Dermis blood vessel endothelial cell (primary cell): ENCODE results near the gene PSRC1. TPM values are rescaled to one million over a fixed set of nuclear protein-coding genes. Genes with fewer than 3 reads are reported as not detected.

Experiments used
- DNase-seq: peaks from one replicate; pipeline ENCODE4 v3.0.0; 2010
- total RNA-seq: library from RNA; depleted of rRNA; stranded (reverse); fragments of >200 nt; gene quantifications from 2 replicates; pipeline ENCODE4 v1.2.3, GENCODE V29; 2014

Gene PSRC1
- total RNA-seq, 1 donor from 2014 or later = 1.0 TPM

- no peak for DNase-seq
These were observed 11.5 kb downstream of the PSRC1 start for GRCh38 chr1:109271458-109271857.

DNA sequence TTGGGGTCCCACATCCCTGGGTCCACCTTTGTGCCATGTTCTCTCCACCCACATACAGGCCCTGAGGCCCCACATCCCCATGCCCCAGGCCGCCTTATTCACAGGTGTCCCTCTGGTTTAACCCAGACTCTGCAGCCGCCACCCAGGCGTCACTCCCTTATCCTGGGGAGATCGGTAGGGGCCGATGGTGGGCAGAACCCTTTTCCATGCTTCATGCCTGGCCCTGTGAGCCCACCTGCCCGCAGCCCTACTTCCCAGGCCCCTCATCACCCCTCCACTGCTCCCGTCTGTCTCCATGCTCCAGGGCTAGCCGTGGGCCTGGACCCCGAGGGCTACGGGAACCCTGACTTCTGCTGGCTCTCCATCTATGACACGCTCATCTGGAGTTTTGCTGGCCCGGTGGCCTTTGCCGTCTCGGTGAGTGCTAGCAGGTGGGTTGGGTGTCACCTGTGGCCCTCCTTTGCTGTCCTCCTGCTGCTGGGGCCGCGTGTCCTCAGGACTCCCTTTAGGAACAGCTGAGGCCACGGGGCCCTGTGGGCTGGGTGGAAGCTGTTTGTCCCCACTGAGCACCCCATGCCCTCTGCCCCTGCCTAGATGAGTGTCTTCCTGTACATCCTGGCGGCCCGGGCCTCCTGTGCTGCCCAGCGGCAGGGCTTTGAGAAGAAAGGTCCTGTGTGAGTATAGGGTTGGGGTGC is 12.2 kb downstream of the PSRC1 start:
- DNase-seq = no peak

GRCh38 chr1:109269981-109270622 is 12.8 kb downstream of the PSRC1 start:
- DNase-seq = no peak

GRCh38 chr1:109269212-109269980 is 13.5 kb downstream of the PSRC1 start:
- no peak for DNase-seq

DNA sequence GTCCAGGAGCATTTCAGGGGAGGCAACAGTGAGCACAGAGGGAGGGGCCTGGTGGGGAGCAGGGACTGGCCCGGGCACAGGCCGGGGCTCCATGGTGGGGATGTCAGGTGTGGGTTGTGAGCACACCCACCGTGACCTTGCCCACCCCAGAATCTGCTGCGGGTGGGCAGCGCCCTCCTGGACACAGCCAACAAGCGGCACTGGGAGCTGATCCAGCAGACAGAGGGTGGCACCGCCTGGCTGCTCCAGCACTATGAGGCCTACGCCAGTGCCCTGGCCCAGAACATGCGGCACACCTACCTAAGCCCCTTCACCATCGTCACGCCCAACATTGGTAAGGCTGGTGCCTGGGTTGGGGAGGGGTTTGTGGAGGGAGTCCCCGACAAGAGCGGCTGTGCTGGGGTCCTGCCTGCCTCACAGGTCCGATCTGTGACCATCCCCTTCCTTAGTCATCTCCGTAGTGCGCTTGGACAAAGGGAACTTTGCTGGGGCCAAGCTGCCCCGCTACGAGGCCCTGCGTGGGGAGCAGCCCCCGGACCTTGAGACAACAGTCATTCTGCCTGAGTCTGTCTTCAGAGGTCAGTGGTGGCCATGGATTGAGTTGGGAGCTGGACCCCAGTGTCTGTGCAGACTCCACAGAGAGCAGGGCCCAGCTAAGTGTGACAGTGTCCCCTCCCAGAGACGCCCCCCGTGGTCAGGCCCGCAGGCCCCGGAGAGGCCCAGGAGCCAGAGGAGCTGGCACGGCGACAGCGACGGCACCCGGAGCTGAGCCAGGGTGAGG is 14.3 kb downstream of the PSRC1 start:
- no peak for DNase-seq

GRCh38 chr1:109267743-109268300 is 15.1 kb downstream of the PSRC1 start:
- DNase-seq = no peak

GRCh38 chr1:109266965-109267364 is 16.0 kb downstream of the PSRC1 start:
- no peak for DNase-seq

- no peak for DNase-seq
These were observed 17.1 kb downstream of the PSRC1 start for GRCh38 chr1:109265741-109266330.

DNA sequence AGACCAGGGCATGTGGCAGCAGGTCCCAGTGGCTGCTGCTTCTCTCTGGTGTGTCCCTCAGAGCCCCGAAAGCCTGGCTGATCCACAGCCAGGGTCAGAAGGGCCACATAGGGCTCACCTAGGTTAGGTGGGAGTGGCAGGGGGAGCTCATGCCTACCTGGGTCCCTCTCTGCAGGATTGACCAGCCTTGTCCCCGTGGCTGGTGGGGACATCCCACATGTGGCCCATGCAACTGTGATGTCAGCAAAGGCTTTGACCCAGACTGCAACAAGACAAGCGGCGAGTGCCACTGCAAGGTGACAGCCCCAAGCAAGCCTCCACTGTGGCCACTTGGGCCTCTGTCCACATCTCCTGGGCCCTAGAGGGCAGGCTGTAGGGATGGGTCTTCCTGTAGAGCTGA is 17.9 kb downstream of the PSRC1 start:
- DNase-seq = no peak

DNA sequence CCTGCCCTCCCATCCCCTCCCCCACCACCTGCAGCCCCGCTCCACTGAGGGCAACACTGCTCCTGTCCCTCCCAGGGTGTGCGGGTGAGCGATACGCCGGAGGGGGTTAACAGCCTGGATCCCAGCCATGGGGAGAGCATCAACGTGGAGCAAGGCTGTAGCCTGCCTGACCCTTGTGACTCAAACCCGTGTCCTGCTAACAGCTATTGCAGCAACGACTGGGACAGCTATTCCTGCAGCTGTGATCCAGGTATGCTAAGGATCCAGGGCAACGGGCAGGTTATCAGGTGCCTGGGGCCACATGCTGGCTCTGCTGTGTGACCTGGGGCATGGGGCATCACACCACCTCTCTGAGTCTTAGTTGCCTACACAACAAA is 18.6 kb downstream of the PSRC1 start:
- no peak for DNase-seq

DNA sequence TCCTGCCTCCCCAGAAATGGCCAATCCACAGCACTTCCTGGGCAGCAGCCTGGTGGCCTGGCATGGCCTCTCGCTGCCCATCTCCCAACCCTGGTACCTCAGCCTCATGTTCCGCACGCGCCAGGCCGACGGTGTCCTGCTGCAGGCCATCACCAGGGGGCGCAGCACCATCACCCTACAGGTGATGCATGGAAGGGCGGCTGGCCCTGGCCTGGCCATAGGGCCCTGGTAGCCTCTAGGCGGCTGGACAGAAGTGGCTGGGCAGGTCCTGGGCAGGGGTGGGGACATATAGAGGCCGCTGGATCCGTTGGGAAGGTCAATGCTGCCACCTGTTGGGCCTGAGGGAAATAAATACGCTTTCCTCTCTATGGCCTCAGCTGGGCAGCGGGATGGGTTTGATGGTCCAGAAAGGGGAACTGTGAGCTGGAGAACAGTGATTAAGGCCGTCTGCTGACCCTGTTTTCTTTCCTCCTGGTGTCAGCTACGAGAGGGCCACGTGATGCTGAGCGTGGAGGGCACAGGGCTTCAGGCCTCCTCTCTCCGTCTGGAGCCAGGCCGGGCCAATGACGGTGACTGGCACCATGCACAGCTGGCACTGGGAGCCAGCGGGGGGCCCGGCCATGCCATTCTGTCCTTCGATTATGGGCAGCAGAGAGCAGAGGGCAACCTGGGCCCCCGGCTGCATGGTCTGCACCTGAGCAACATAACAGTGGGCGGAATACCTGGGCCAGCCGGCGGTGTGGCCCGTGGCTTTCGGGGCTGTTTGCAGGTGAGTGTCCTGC is 19.2 kb downstream of the PSRC1 start:
- peak; percentile 96 for DNase-seq

DNA sequence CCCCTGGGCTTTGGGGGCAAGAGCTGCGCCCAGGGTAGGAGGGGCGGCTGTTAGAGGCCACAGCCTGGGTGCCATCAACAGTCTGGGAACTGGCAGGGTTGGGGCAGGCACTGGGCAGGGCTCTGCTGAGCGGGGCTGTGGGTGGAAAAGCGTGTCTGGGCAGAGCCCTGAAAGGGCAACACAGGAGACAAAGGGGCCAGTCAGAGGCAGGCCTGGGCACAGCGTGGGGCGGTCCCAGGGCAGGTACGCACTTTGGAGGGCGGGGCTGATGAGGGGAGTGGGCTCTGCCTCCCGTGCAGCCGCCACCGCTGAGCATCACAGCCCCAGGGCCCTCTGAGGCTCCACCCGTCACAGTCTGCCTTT is 19.7 kb downstream of the PSRC1 start:
- no peak for DNase-seq

- no peak for DNase-seq
These were observed 20.5 kb downstream of the PSRC1 start for GRCh38 chr1:109262231-109263055.

DNA sequence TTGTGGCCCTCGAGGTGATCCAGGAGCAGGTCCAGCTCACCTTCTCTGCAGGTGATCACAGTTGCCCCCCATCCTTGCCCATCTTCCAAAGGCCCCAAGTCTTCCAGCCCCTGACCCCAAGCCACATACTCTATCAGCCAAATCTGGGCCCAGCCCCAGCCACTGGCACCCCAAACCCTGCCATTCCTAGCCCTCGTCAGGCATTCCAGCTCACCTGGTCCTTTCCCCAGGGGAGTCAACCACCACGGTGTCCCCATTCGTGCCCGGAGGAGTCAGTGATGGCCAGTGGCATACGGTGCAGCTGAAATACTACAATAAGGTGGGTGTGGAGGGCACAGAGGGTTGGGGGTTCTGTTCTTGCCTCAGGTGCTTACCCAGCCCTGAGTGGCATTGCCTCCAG is 21.4 kb downstream of the PSRC1 start:
- no peak for DNase-seq

- no peak for DNase-seq
These were observed 21.9 kb downstream of the PSRC1 start for GRCh38 chr1:109261006-109261405.

DNA sequence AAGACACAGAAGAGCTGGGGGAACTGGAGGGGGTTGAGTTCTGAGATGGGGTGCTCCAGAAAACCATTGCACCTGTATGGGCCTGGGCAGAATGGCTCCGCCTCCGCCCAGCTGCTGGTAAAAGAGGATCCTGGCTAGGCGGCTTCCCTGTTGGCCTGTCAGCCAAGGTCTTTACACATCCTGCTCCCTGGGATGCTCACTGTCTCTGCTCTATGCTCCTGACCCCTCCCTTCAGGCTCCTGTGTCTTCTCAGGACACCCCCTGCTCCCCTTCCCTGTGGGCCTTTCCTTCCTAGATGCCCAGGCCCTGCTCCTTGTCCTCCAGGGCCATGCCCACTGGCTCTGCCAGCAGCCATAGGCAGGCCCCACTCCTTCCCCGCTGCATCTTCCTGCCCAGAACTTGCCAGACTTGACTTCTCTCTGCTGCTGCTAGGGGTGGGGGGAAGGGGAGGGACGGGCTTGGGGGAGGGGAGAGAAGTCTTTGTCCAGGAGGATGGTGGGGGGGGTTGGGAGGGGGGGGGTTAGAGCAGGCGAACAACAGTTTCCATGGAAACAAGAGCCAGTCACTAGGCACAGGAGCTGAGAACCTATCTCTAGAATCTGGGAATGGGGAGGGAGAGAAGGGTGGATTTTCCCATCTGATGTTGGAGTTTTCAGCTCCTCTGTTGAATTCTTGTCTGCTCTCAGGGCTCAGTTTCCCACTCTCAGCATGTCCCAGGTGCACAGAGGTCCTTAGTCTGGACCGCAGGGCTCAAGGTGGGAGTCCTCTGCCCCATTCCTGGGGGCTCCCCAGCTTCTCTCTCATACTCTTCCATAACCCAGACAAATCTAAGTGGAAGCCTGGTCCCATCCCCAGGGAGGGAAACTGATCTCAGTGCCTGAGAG is 23.0 kb downstream of the PSRC1 start:
- DNase-seq = no peak

DNA sequence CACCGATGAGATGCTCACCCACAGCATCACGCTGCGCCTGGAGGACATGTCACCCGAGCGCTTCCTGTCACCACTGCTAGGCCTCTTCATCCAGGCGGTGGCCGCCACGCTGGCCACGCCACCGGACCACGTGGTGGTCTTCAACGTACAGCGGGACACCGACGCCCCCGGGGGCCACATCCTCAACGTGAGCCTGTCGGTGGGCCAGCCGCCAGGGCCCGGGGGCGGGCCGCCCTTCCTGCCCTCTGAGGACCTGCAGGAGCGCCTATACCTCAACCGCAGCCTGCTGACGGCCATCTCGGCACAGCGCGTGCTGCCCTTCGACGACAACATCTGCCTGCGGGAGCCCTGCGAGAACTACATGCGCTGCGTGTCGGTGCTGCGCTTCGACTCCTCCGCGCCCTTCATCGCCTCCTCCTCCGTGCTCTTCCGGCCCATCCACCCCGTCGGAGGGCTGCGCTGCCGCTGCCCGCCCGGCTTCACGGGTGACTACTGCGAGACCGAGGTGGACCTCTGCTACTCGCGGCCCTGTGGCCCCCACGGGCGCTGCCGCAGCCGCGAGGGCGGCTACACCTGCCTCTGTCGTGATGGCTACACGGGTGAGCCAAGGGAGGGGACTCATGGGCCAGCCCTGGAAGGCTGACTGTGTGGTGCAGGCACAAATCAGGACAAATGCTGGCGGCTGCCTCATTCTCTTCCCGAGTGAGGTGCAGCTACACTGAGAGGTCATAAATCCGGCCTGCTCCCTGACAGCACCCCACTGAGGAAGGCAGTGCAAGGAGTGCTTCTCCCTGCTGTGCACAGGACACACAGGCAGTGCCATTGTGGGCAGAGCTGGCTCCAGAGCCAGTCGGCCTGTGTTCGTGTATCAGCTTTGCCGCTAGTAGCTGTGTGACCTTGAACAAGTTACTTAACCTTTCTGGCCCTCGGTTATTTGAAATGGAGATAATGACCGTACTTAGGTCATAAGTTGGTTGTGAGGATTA is 24.2 kb downstream of the PSRC1 start:
- DNase-seq = no peak

DNA sequence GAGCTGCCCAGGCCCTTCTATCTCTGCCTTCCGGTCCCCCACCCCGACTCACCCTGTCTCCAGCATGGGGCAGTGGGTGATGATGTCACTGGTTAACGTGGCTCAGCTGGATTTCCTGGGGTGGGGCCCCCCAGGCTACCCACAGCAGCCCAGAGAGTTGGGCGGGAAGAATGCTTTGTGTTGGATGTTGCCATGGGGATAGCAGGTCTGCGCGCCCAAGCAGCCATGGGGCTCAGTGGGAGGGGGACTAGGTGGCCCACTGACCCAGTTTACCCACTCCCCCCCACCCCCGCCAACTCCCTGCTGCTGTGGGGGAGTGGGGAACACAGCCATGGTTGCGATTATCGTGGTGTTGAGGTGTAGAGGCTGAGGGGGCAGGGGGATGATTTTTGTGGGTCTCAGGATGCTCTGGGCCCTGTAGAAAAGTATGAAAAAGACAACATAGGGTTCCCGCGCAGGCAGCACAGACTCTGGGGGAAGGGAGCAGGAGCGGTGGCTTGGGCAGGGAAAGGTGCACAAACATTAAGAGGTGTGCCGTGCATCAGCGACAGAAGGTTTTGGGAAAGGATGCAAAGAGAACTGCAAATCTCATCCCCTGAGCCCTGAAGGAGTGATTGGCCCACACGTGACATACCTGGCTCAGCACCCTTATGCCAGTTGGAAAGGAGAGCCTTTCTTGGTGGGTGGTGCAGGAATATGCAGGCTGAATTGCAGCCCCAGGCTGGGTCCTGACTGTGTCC is 25.1 kb downstream of the PSRC1 start:
- DNase-seq = no peak
